ENCODE measurements around the gene COL23A1. TPM values are rescaled to one million over a fixed set of nuclear protein-coding genes. Genes with fewer than 3 reads are reported as not detected.

Gene COL23A1
- total RNA-seq, 4 donors from 2014 or later: 2.5 to 3.4 (median 3.0) TPM

GRCh38 chr5:178340187-178340586 is 250.0 kb downstream of the COL23A1 start:
- WGBS, 2 donors: 85 to 86% methylated on average over 7 of the region's 7 CpGs
- intact Hi-C loops (cut with DNase I; ENCODE audit: low total_unique reads): no loop called here

GRCh38 chr5:178339272-178339671 is 250.9 kb downstream of the COL23A1 start:
- no peak for TF ChIP-seq POLR2A (IDR thresholded peaks at IDR 0.05)
- no peak for TF ChIP-seq CTCF (IDR thresholded peaks at IDR 0.05)
- H3K4me3 ChIP-seq (ENCODE audit: low read depth, poor library complexity, severe bottlenecking): no peak overlapping the region
- intact Hi-C loops (cut with DNase I; ENCODE audit: low total_unique reads): no loop called here
- 69 to 72% methylated on average over 4 of the region's 4 CpGs for WGBS, 2 donors
- no peak for DNase-seq (ENCODE audit: low spot score in 2 of 2)

More at GRCh38 chr5:178340187-178340586, 250.0 kb downstream of the COL23A1 start:
- TF ChIP-seq POLR2A (IDR thresholded peaks at IDR 0.05) (no peak), CTCF (IDR thresholded peaks at IDR 0.05) (no peak)
- DNase-seq (ENCODE audit: low spot score in 2 of 2): no peak
- H3K4me3 ChIP-seq (ENCODE audit: low read depth, poor library complexity, severe bottlenecking): no peak overlapping the region

GRCh38 chr5:178338750-178339144 is 251.4 kb downstream of the COL23A1 start:
- WGBS, 2 donors: 35 to 47% methylated on average over 2 of the region's 2 CpGs
- TF ChIP-seq POLR2A (IDR thresholded peaks at IDR 0.05) (no peak), CTCF (IDR thresholded peaks at IDR 0.05) (no peak)
- H3K4me3 ChIP-seq (ENCODE audit: low read depth, poor library complexity, severe bottlenecking): no peak overlapping the region
- intact Hi-C loops (cut with DNase I; ENCODE audit: low total_unique reads): no loop called here
- DNase-seq (ENCODE audit: low spot score in 2 of 2): no peak

GRCh38 chr5:178338126-178338749 is 252.0 kb downstream of the COL23A1 start:
- TF ChIP-seq CTCF (IDR thresholded peaks at IDR 0.05) (no peak), POLR2A (IDR thresholded peaks at IDR 0.05) (no peak)
- no peak for DNase-seq (ENCODE audit: low spot score in 2 of 2)
- H3K4me3 ChIP-seq (ENCODE audit: low read depth, poor library complexity, severe bottlenecking): no peak overlapping the region
- 62 to 83% methylated on average over 9 to 11 of the region's 11 CpGs for WGBS, 2 donors
- intact Hi-C loops (cut with DNase I; ENCODE audit: low total_unique reads): no loop called here

- intact Hi-C loops (cut with DNase I; ENCODE audit: low total_unique reads): no loop called here
- DNase-seq (ENCODE audit: low spot score in 2 of 2): no peak
- 70 to 81% methylated on average over 7 of the region's 7 CpGs for WGBS, 2 donors
- no peak for TF ChIP-seq POLR2A (IDR thresholded peaks at IDR 0.05)
- no peak for TF ChIP-seq CTCF (IDR thresholded peaks at IDR 0.05)
- H3K4me3 ChIP-seq (ENCODE audit: low read depth, poor library complexity, severe bottlenecking): no peak overlapping the region
These were observed 252.9 kb downstream of the COL23A1 start for GRCh38 chr5:178337334-178337741.

GRCh38 chr5:178336889-178337288 is 253.3 kb downstream of the COL23A1 start:
- no peak overlapping the region for H3K4me3 ChIP-seq (ENCODE audit: low read depth, poor library complexity, severe bottlenecking)
- DNase-seq (ENCODE audit: low spot score in 2 of 2): no peak
- 60 to 70% methylated on average over 20 to 21 of the region's 21 CpGs for WGBS, 2 donors
- intact Hi-C loops (cut with DNase I; ENCODE audit: low total_unique reads): no loop called here
- TF ChIP-seq POLR2A (IDR thresholded peaks at IDR 0.05): no peak
- TF ChIP-seq CTCF (IDR thresholded peaks at IDR 0.05): no peak

Data from lower leg skin (tissue), 4 donors.